Activated T-cell treated with anti-CD3 and anti-CD28 coated beads for 24 hours (primary cell): ENCODE results near the gene TP53INP2.
"Not testable (repeated sequence)": the region's sequence is repeated elsewhere in the genome, so short reads cannot be mapped to it uniquely, and the experiment has no call there.

Experiments
- DNase-seq: peaks from one replicate; pipeline ENCODE4 v3.0.0-alpha.2; 2020; ENCODE audit warnings: low read depth

TP53INP2 gene

DNA sequence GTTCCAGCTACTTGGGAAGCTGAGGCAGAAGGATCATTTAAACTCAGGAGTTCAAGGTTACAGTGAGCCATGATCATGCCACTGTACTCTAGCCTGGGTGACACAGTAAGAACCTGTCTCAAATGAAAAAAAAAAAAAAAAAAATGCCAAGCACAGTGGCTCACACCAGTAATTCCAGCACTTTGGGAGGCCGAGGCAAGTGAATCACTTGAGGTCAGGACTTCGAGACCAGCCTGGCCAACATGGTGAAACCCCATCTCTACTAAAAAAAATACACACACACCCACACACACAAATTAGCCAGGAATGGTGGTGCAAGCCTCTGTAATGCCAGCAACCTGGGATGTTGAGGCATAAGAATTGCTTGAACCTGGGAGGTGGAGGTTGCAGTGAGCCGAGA, 18.4 kb downstream of the TP53INP2 start:
- DNase-seq: not testable (repeated sequence)

DNA sequence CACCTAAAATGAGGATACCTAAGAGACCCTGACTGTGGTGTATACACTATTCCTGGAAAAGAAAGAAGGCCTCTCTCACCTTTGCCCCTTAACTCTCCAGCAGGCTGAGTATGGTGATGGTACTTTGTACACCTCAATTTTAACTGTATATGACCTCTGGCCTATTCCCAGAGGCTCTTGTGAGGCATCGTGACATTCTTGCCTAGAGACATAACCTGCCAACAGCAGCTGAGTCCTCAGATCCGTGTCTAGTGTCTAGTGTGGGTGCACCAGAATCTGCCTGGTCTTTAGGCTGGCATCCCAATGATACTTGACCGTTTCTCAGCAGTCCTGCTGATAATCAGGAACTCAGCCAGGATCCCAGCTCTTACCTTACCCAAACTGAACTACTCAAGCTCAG, 20.0 kb downstream of the TP53INP2 start:
- no peak for DNase-seq

GRCh38 chr20:34729416-34729815, 25.3 kb downstream of the TP53INP2 start:
- no peak for DNase-seq

DNA sequence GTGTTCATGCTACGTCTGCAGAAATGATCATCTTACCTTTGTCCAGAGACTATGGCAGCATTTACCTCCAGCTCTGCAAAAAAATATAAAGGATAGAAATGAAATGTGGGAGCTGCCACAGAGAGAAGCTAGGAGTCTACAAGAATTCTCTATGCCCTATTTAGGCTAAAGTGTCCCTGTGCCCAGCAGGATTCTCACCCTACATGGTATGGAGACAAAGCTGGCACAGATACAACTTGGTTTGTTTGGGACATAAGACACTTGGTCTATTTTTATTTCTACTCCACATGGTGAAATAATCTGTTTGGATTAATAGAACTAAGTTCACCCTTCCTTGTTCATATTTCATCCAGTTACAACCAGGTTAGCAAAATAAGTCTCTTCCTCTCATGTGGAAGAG, 28.4 kb downstream of the TP53INP2 start:
- no peak for DNase-seq

DNA sequence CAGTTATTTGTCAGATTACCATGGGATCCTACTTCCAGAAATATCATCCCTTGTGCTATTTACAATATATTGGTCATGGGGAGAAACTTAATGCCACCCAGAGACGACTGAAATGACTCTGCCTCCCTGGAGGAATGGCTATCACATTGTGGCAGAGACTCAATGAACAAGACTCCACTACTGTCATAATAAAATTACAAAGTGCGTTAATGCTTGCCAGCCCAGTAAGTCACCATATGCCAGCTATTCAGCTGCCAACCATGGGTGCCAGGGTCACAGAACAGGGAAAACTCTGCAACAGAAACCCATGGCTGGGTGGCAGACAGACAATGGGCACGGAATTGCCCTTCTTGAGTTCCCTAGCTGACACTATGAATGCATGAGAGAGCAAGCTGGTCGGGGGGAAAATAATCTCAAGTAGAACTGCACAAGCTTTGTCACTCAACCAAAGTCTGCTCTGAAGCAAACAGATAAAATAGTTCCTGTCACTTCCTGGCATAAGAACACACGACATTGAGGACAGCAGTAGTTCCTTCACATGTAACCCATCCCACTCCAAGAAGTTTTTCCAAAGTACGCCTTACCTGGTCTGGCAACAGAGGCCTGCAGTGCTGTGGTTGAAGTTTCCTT, 32.1 kb downstream of the TP53INP2 start:
- DNase-seq: no peak

- DNase-seq: no peak
Observed at GRCh38 chr20:34743039-34743438, 38.9 kb downstream of the TP53INP2 start.

GRCh38 chr20:34744340-34744739, 40.2 kb downstream of the TP53INP2 start:
- DNase-seq: no peak

DNA sequence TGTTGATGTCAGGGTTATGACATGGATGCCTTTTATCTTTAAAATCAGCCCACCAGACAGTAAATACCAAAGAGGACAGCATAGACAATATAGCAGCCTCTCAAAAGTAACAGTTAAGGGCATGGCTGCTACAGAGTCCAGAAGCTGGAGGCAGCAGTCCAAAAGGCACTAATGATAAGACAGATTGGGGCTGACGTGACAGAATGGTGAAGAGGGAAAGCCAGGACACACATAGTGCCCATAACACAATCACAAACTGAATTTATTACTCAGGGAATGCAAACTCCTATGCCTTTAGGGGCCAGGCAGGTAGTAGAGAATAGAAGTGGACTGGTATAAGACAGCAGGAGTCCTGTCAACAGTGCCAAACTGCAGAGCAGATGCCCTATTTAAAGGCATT, 40.7 kb downstream of the TP53INP2 start:
- no peak for DNase-seq

GRCh38 chr20:34746674-34747073, 42.5 kb downstream of the TP53INP2 start:
- no peak for DNase-seq

GRCh38 chr20:34747479-34747878, 43.3 kb downstream of the TP53INP2 start:
- DNase-seq: no peak

DNA sequence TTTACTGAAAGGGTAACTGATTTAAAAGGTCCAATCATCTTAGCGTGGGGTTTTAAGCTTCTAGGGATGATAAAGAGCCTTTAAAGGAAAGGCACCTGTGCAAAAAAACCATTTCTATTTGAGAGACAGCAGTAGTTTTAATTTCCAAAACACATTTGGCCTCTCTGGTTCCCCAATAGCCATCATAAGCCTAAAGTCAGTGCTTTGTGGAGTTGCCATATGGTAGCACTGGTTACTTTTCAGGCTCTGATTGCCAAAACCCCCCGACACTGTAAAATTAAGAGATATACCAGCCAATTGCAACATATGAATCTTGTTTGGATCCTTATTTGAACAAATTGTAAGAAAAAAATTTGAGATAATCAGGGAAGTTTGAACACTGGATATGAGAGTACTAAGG, 44.6 kb downstream of the TP53INP2 start:
- DNase-seq: no peak

DNA sequence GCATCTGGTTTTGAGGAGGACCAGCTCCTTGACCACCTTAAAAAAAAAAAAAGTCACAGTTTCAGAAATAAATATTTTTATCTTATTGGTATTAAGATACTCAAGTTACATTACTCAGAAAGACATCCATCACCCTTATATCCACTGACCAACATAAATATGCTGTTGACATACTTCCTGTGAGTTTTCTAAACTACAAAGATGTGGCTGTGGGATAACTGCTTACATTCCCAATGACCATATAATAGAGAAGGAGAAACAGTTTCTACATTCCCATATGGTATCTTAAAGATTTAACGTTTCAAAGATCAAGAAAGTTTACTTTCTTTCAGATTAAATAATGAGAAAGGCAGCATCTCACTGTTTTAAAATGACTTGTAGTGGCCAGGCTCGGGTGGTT, 46.3 kb downstream of the TP53INP2 start:
- DNase-seq: no peak

- DNase-seq: no peak
Observed at GRCh38 chr20:34751453-34751852, 47.3 kb downstream of the TP53INP2 start.

GRCh38 chr20:34753706-34754461, 49.7 kb downstream of the TP53INP2 start:
- DNase-seq: no peak

DNA sequence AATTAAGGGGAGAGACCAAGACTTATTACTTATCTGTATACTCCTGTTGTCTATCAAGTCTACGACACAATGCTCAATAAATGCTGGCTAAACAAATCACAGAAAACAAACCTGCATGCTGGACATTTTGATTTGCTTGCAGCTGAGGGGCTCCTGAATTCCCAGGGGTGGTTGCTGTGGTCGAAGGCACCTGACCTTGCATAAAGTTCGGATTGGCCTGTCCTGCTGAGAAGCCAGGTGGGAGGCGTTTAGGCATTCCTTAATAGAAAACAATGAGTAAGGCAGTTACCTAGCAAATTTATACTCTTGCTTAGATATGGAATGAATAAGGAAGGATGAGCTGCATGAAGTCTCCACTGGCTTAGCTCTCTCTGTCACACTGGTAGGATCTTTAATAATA, 50.5 kb downstream of the TP53INP2 start:
- no peak for DNase-seq

- no peak for DNase-seq
Observed at GRCh38 chr20:34755367-34755766, 51.2 kb downstream of the TP53INP2 start.

- no peak for DNase-seq
Observed at GRCh38 chr20:34762031-34762555, 57.9 kb downstream of the TP53INP2 start.
